ENCODE measurements around the gene ADGRD1.
"Not testable (repeated sequence)": the region's sequence is repeated elsewhere in the genome, so short reads cannot be mapped to it uniquely, and the experiment has no call there.

Gene ADGRD1

GRCh38 chr12:131066207-131066885, 112.6 kb downstream of the ADGRD1 start:
- H3K9me3 ChIP-seq (ENCODE audit: control insufficient read depth in 1 of 2, low read length in 2 of 2), result peaks cover 0 to 2% of the 10 kb centered on the region in 2 donors
- no peak overlapping the region for H3K4me3 ChIP-seq (ENCODE audit: low read depth in 1 of 2, low read length in 2 of 2)
- no peaks in the 10 kb centered on the region for H3K27me3 ChIP-seq (ENCODE audit: low read depth, low read length)
- peaks cover 6 to 24% of the 10 kb centered on the region in 2 donors for H3K4me1 ChIP-seq (ENCODE audit: control insufficient read depth in 1 of 2, insufficient read depth in 2 of 2, low read length in 2 of 2)
- no peaks in the 10 kb centered on the region for H3K36me3 ChIP-seq (ENCODE audit: control insufficient read depth in 1 of 2, insufficient read depth in 2 of 2, low read length in 2 of 2)
- no peak overlapping the region for H3K27ac ChIP-seq (ENCODE audit: low read length)

GRCh38 chr12:131066886-131067490, 113.3 kb downstream of the ADGRD1 start:
- Histone ChIP-seq H3K9me3 (ENCODE audit: control insufficient read depth in 1 of 2, low read length in 2 of 2) (no peaks in the 10 kb centered on the region), H3K27me3 (ENCODE audit: low read depth, low read length) (no peaks in the 10 kb centered on the region), H3K4me1 (ENCODE audit: control insufficient read depth in 1 of 2, insufficient read depth in 2 of 2, low read length in 2 of 2) (peaks cover 6 to 24% of the 10 kb centered on the region in 2 donors), H3K4me3 (ENCODE audit: low read depth in 1 of 2, low read length in 2 of 2) (no peak overlapping the region), H3K27ac (ENCODE audit: low read length) (no peak overlapping the region), H3K36me3 (ENCODE audit: control insufficient read depth in 1 of 2, insufficient read depth in 2 of 2, low read length in 2 of 2) (no peaks in the 10 kb centered on the region)

- Histone ChIP-seq H3K36me3 (ENCODE audit: control insufficient read depth in 1 of 2, insufficient read depth in 2 of 2, low read length in 2 of 2) (no peaks in the 10 kb centered on the region), H3K9me3 (ENCODE audit: control insufficient read depth in 1 of 2, low read length in 2 of 2) (no peaks in the 10 kb centered on the region), H3K27me3 (ENCODE audit: low read depth, low read length) (no peaks in the 10 kb centered on the region), H3K4me3 (ENCODE audit: low read depth in 1 of 2, low read length in 2 of 2) (no peak overlapping the region), H3K27ac (ENCODE audit: low read length) (no peak overlapping the region), H3K4me1 (ENCODE audit: control insufficient read depth in 1 of 2, insufficient read depth in 2 of 2, low read length in 2 of 2) (peaks cover 6 to 24% of the 10 kb centered on the region in 2 donors)
Observed at GRCh38 chr12:131067981-131068851, 114.5 kb downstream of the ADGRD1 start.

- H3K27me3 ChIP-seq (ENCODE audit: low read depth, low read length); H3K9me3 ChIP-seq (ENCODE audit: control insufficient read depth in 1 of 2, low read length in 2 of 2); H3K36me3 ChIP-seq (ENCODE audit: control insufficient read depth in 1 of 2, insufficient read depth in 2 of 2, low read length in 2 of 2); H3K4me3 ChIP-seq (ENCODE audit: low read depth in 1 of 2, low read length in 2 of 2); H3K27ac ChIP-seq (ENCODE audit: low read length): not testable (repeated sequence)
- H3K4me1 ChIP-seq (ENCODE audit: control insufficient read depth in 1 of 2, insufficient read depth in 2 of 2, low read length in 2 of 2), result peaks cover 6 to 24% of the 10 kb centered on the region in 2 donors
Observed at GRCh38 chr12:131068926-131069720, 115.4 kb downstream of the ADGRD1 start.

- not testable (repeated sequence) for H3K27me3 ChIP-seq (ENCODE audit: low read depth, low read length); H3K9me3 ChIP-seq (ENCODE audit: control insufficient read depth in 1 of 2, low read length in 2 of 2); H3K36me3 ChIP-seq (ENCODE audit: control insufficient read depth in 1 of 2, insufficient read depth in 2 of 2, low read length in 2 of 2); H3K4me3 ChIP-seq (ENCODE audit: low read depth in 1 of 2, low read length in 2 of 2); H3K27ac ChIP-seq (ENCODE audit: low read length)
- H3K4me1 ChIP-seq (ENCODE audit: control insufficient read depth in 1 of 2, insufficient read depth in 2 of 2, low read length in 2 of 2), result peaks cover 6 to 24% of the 10 kb centered on the region in 2 donors
Observed at GRCh38 chr12:131070136-131070535, 116.4 kb downstream of the ADGRD1 start.

GRCh38 chr12:131070668-131071067, 117.0 kb downstream of the ADGRD1 start:
- not testable (repeated sequence) for H3K36me3 ChIP-seq (ENCODE audit: control insufficient read depth in 1 of 2, insufficient read depth in 2 of 2, low read length in 2 of 2); H3K27ac ChIP-seq (ENCODE audit: low read length); H3K27me3 ChIP-seq (ENCODE audit: low read depth, low read length); H3K4me3 ChIP-seq (ENCODE audit: low read depth in 1 of 2, low read length in 2 of 2); H3K9me3 ChIP-seq (ENCODE audit: control insufficient read depth in 1 of 2, low read length in 2 of 2)
- H3K4me1 ChIP-seq (ENCODE audit: control insufficient read depth in 1 of 2, insufficient read depth in 2 of 2, low read length in 2 of 2), result peaks cover 6 to 24% of the 10 kb centered on the region in 2 donors

GRCh38 chr12:131071234-131071820, 117.6 kb downstream of the ADGRD1 start:
- not testable (repeated sequence) for H3K36me3 ChIP-seq (ENCODE audit: control insufficient read depth in 1 of 2, insufficient read depth in 2 of 2, low read length in 2 of 2); H3K27ac ChIP-seq (ENCODE audit: low read length); H3K4me3 ChIP-seq (ENCODE audit: low read depth in 1 of 2, low read length in 2 of 2); H3K9me3 ChIP-seq (ENCODE audit: control insufficient read depth in 1 of 2, low read length in 2 of 2); H3K27me3 ChIP-seq (ENCODE audit: low read depth, low read length)
- H3K4me1 ChIP-seq (ENCODE audit: control insufficient read depth in 1 of 2, insufficient read depth in 2 of 2, low read length in 2 of 2), result peaks cover 6 to 24% of the 10 kb centered on the region in 2 donors

GRCh38 chr12:131071950-131072349, 118.2 kb downstream of the ADGRD1 start:
- not testable (repeated sequence) for H3K36me3 ChIP-seq (ENCODE audit: control insufficient read depth in 1 of 2, insufficient read depth in 2 of 2, low read length in 2 of 2); H3K27me3 ChIP-seq (ENCODE audit: low read depth, low read length); H3K27ac ChIP-seq (ENCODE audit: low read length); H3K4me3 ChIP-seq (ENCODE audit: low read depth in 1 of 2, low read length in 2 of 2); H3K9me3 ChIP-seq (ENCODE audit: control insufficient read depth in 1 of 2, low read length in 2 of 2)
- H3K4me1 ChIP-seq (ENCODE audit: control insufficient read depth in 1 of 2, insufficient read depth in 2 of 2, low read length in 2 of 2), result peaks cover 6 to 19% of the 10 kb centered on the region in 2 donors

- Histone ChIP-seq H3K4me3 (ENCODE audit: low read depth in 1 of 2, low read length in 2 of 2) (no peak overlapping the region), H3K9me3 (ENCODE audit: control insufficient read depth in 1 of 2, low read length in 2 of 2) (peaks cover 0 to 4% of the 10 kb centered on the region in 2 donors), H3K36me3 (ENCODE audit: control insufficient read depth in 1 of 2, insufficient read depth in 2 of 2, low read length in 2 of 2) (peaks cover 0 to 6% of the 10 kb centered on the region in 2 donors), H3K4me1 (ENCODE audit: control insufficient read depth in 1 of 2, insufficient read depth in 2 of 2, low read length in 2 of 2) (peaks cover 6 to 13% of the 10 kb centered on the region in 2 donors), H3K27ac (ENCODE audit: low read length) (no peak overlapping the region), H3K27me3 (ENCODE audit: low read depth, low read length) (no peaks in the 10 kb centered on the region)
Observed at GRCh38 chr12:131072451-131073230, 118.9 kb downstream of the ADGRD1 start.
